ENCODE results near the gene KIF1A.

- TF ChIP-seq POLR2A (IDR thresholded peaks at IDR 0.05) (no peak), CTCF (IDR thresholded peaks at IDR 0.05) (no peak)
Observed at GRCh38 chr2:240837621-240838020, 17.6 kb upstream of the KIF1A start.

All from suprapubic skin (tissue), 3 donors.